ENCODE data around the gene ASAP3. TPM values are rescaled to one million over a fixed set of nuclear protein-coding genes. Genes with fewer than 3 reads are reported as not detected.

The ASAP3 gene
- total RNA-seq, 4 donors from 2014 or later, result 68.7 to 130 (median 88.5) TPM

DNA sequence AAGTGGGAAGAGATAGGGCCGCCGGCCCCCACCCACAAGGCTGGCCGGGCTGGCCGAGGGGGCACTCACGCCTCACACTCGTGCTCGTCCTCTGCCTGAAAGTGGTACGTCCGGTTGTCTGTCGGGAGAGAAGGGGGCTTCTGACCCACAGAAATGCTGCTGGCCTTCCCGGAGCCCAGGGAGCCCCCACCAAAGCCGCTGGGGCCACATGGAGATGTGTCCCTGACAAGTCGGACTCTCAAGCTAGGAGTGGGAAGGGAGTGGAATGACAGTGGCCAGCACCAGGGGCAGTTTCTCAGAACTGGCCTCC is 46.7 kb downstream of the ASAP3 start:
- 91% methylated on average over 13 of the region's 13 CpGs for WGBS
- peaks cover 69% of the 10 kb centered on the region for H3K36me3 ChIP-seq

DNA sequence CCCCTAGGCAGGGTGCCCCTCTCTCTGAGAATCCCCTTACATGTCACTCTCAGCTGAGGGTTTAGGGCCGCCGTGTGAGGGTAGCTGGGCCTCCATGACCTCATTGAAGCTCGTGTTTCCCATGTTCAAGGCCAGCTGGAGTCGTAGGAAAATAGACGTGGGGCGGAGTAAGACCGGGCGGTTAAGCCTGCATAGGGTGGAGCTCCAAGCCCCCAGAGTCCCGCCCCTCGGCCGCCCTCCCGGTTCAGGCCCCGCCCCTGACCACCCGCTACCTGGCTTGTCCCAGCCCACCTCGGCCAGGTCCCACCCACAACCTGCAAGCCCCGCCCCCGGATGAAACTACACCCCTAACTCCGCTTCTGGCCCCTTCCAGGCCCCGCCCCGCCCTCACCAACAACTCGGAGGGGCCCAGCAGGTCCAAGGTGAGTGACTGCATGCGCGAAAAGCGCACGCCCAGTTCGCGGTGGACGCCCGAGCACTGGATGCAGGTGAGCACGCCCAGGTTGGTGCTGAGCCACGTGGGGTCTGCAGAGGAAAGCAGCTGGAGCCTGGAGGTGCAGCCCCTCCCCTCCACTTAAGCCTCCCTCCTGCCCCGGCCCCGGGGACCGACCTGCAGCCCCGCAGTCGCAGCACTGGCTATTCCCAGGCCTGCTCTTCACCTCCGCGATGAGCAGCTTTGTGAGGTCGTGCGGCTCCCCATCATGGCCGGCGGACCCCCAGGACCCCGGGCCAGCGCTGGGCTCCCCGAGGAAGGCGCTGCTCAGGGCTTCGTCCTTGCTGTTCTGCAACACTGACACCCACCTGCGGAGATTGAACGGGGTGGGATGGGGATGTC is 47.2 kb downstream of the ASAP3 start:
- WGBS, result 82% methylated on average over 14 of the region's 49 CpGs
- no peaks in the 10 kb centered on the region for H3K9me3 ChIP-seq
- no peaks in the 10 kb centered on the region for H3K27me3 ChIP-seq
- TF ChIP-seq POLR2A (IDR thresholded peaks at IDR 0.05), result no peak
- no peak for TF ChIP-seq POLR2AphosphoS5 (IDR thresholded peaks at IDR 0.05)
- TF ChIP-seq, protein P1, sequence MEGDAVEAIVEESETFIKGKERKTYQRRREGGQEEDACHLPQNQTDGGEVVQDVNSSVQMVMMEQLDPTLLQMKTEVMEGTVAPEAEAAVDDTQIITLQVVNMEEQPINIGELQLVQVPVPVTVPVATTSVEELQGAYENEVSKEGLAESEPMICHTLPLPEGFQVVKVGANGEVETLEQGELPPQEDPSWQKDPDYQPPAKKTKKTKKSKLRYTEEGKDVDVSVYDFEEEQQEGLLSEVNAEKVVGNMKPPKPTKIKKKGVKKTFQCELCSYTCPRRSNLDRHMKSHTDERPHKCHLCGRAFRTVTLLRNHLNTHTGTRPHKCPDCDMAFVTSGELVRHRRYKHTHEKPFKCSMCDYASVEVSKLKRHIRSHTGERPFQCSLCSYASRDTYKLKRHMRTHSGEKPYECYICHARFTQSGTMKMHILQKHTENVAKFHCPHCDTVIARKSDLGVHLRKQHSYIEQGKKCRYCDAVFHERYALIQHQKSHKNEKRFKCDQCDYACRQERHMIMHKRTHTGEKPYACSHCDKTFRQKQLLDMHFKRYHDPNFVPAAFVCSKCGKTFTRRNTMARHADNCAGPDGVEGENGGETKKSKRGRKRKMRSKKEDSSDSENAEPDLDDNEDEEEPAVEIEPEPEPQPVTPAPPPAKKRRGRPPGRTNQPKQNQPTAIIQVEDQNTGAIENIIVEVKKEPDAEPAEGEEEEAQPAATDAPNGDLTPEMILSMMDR (IDR thresholded peaks at IDR 0.05), result no peak
- no peak for TF ChIP-seq EP300 (IDR thresholded peaks at IDR 0.05)
- no peak for DNase-seq (ENCODE audit: low spot score in 2 of 2)
- H3K4me1 ChIP-seq, result peaks cover 5% of the 10 kb centered on the region
- H3K4me3 ChIP-seq, result no peak overlapping the region
- peaks cover 75% of the 10 kb centered on the region for H3K36me3 ChIP-seq
- no peak overlapping the region for H3K27ac ChIP-seq

More for the DNA sequence above, 46.7 kb downstream of the ASAP3 start:
- Histone ChIP-seq H3K27me3 (no peaks in the 10 kb centered on the region), H3K4me1 (peaks cover 6% of the 10 kb centered on the region), H3K4me3 (no peak overlapping the region), H3K9me3 (no peaks in the 10 kb centered on the region), H3K27ac (no peak overlapping the region)
- TF ChIP-seq POLR2AphosphoS5 (IDR thresholded peaks at IDR 0.05), result no peak
- no peak for TF ChIP-seq EP300 (IDR thresholded peaks at IDR 0.05)
- no peak for TF ChIP-seq POLR2A (IDR thresholded peaks at IDR 0.05)
- TF ChIP-seq, protein P1 (IDR thresholded peaks at IDR 0.05), result no peak
- no peak for DNase-seq (ENCODE audit: low spot score in 2 of 2)

DNA sequence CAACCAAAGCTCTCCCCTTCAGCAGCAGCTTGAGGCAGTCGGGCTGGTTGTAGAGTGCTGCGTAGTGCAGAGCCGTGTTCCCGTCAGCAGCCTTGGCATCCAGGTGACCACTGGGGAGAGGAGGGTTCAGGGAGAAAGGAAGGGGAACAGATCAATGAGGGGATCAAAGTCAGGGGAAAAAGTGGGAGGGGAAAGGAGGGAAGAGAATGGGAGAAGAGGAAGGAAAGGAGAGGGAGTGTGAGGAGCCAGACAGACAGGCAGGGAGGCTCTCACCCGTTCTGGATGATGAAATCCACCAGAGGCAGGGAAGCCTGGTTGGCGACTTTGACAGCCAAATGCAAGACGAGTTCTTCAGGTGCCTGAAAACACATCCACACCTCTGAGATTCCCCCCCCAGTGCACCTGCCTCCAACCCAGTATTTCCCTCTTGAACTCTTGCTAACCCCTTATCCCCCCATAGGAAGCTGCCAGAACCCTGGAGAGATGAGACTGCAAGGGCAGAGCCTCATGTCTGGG is 49.7 kb downstream of the ASAP3 start:
- H3K4me3 ChIP-seq, result no peak overlapping the region
- H3K36me3 ChIP-seq, result peaks cover 84% of the 10 kb centered on the region
- DNase-seq (ENCODE audit: low spot score in 2 of 2), result no peak
- no peak overlapping the region for H3K27ac ChIP-seq
- H3K27me3 ChIP-seq, result no peaks in the 10 kb centered on the region
- H3K9me3 ChIP-seq, result no peaks in the 10 kb centered on the region
- 73% methylated on average over 7 of the region's 7 CpGs for WGBS
- peaks cover 5% of the 10 kb centered on the region for H3K4me1 ChIP-seq
- no peak for TF ChIP-seq EP300 (IDR thresholded peaks at IDR 0.05)
- no peak for TF ChIP-seq POLR2A (IDR thresholded peaks at IDR 0.05)
- TF ChIP-seq POLR2AphosphoS5 (IDR thresholded peaks at IDR 0.05), result no peak
- TF ChIP-seq, protein P1 (IDR thresholded peaks at IDR 0.05), result no peak

DNA sequence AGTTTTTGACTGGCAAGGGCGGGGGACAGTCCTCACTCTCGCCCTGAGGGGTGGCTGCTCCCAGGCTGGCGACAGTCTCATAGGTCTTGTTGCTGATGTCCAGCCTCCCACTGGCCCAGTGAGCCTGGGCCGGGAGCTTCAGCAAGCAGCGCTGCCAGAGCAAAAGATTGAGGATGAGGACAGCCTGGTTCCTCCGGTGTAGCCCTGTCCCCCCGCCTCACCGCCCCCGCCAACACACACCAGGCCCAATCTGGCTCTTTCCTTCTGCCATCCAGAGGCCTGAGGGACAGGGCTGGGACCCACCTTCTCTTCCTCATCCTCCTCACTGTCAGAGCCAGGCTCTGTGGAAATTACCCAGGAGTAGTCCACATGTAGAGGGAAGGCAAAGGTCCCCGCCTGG is 50.9 kb downstream of the ASAP3 start:
- TF ChIP-seq POLR2AphosphoS5 (IDR thresholded peaks at IDR 0.05) (no peak), POLR2A (IDR thresholded peaks at IDR 0.05) (no peak), EP300 (IDR thresholded peaks at IDR 0.05) (no peak)
- TF ChIP-seq, protein P1 (IDR thresholded peaks at IDR 0.05), result no peak
- H3K27me3 ChIP-seq, result no peaks in the 10 kb centered on the region

DNA sequence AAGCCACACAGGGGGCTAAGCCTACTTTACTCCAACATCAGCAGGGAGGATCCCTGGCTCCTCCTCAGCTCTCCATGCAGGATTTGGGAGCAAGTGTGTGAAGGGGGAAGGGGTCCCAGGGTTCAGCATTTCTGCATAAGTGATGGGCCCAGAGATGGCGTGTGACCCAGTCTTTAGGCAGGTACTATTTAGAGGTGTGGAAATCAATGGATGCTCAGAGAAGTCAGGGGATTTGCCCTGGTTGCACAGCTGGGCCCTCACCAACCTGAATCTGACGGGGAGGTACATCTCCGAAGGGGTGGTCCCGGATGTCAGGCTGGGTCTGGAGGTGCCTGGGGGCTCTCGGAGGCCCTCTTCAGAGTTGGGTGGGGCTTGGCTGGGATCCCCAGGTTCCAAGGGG is 52.5 kb downstream of the ASAP3 start:
- no peak overlapping the region for H3K27ac ChIP-seq
- peaks cover 69% of the 10 kb centered on the region for H3K36me3 ChIP-seq
- TF ChIP-seq, protein P1 (IDR thresholded peaks at IDR 0.05), result no peak
- TF ChIP-seq EP300 (IDR thresholded peaks at IDR 0.05) (no peak), POLR2AphosphoS5 (IDR thresholded peaks at IDR 0.05) (no peak), POLR2A (IDR thresholded peaks at IDR 0.05) (no peak)
- H3K27me3 ChIP-seq, result no peaks in the 10 kb centered on the region
- H3K4me1 ChIP-seq, result peaks cover 3% of the 10 kb centered on the region
- WGBS, result 93% methylated on average over 5 of the region's 5 CpGs
- no peak for DNase-seq (ENCODE audit: low spot score in 2 of 2)
- H3K4me3 ChIP-seq, result no peak overlapping the region
- H3K9me3 ChIP-seq, result no peaks in the 10 kb centered on the region

More for the DNA sequence above, 50.9 kb downstream of the ASAP3 start:
- peaks cover 5% of the 10 kb centered on the region for H3K4me1 ChIP-seq
- DNase-seq (ENCODE audit: low spot score in 2 of 2), result no peak
- no peaks in the 10 kb centered on the region for H3K9me3 ChIP-seq
- no peak overlapping the region for H3K27ac ChIP-seq
- H3K36me3 ChIP-seq, result peaks cover 79% of the 10 kb centered on the region
- WGBS, result 91% methylated on average over 4 of the region's 10 CpGs
- H3K4me3 ChIP-seq, result no peak overlapping the region
